Esophagus muscularis mucosa (tissue), 4 donors: ENCODE results near the gene ITGA5. TPM values are rescaled to one million over a fixed set of nuclear protein-coding genes. Genes with fewer than 3 reads are reported as not detected.

Experiments used
- DNase-seq: peaks from one replicate; pipeline ENCODE4 v3.0.0-alpha.2; 2017; ENCODE audit errors: extremely low spot score
- H3K27ac ChIP-seq, 4 donors: fragments of 200-600 bp; sonication (generic); replicated peaks in 1 of 4; 1 replicate in 3 of 4; 2 replicates in 1 of 4; pipeline ENCODE4 v1.5.1; 2016 to 2019; ENCODE audit warnings: mild to moderate bottlenecking in 1 of 4
- H3K27me3 ChIP-seq, 4 donors: fragments of 200-600 bp; sonication (generic); one replicate each; pipeline versions ENCODE4 v1.5.1 to v1.6.0; 2016 to 2019
- H3K36me3 ChIP-seq, 4 donors: fragments of 200-600 bp; sonication (generic); one replicate each; pipeline ENCODE4 v1.5.1; 2016 to 2019
- H3K4me1 ChIP-seq, 4 donors: fragments of 200-600 bp; sonication (generic); one replicate each; pipeline ENCODE4 v1.5.1; 2016 to 2019
- H3K4me3 ChIP-seq, 4 donors: fragments of 200-600 bp; sonication (generic); 1 replicate in 2 of 4; 2 replicates in 2 of 4; pipeline ENCODE4 v1.5.1; 2016 to 2019; ENCODE audit warnings: mild to moderate bottlenecking in 4 of 4, moderate library complexity in 1 of 4
- H3K9me3 ChIP-seq, 4 donors: fragments of 200-600 bp; sonication (generic); 1 replicate in 3 of 4; 2 replicates in 1 of 4; pipeline ENCODE4 v1.5.1; 2016 to 2019
- CTCF ChIP-seq, 3 experiments: fragments of 200-600 bp in 2 of 3; fragments of 450-650 bp in 1 of 3; sonication (generic) in 2 of 3; IDR thresholded peaks; one replicate each; pipeline ENCODE4 v1.5.1; 2017 to 2019; ENCODE audit warnings: antibody characterized with exemption in 3 of 3, mild to moderate bottlenecking in 2 of 3, moderate library complexity in 1 of 3
- EP300 ChIP-seq: sonication (generic); formaldehyde crosslinking; IDR thresholded peaks from one replicate; pipeline ENCODE4 v1.6.1; 2017; ENCODE audit warnings: antibody characterized with exemption
- POLR2A ChIP-seq: fragments of 450-650 bp; IDR thresholded peaks from one replicate; pipeline ENCODE4 v1.6.1; 2017; ENCODE audit warnings: antibody characterized with exemption, moderate library complexity, mild to moderate bottlenecking, low read depth
- POLR2AphosphoS5 ChIP-seq, 2 donors: sonication (generic); formaldehyde crosslinking; IDR thresholded peaks; one replicate each; pipeline ENCODE4 v1.6.1; 2017; ENCODE audit warnings: antibody characterized with exemption in 2 of 2
- WGBS: methylation state at CpG from one replicate; pipeline ENCODE4 v1.1.5; 2018; 5-methylcytosine and 5-hydroxymethylcytosine counted together
- intact Hi-C: fragments of 100-400 bp; cut with DNase I; formaldehyde crosslinking; loops from one replicate; pipeline ENCODE4 v1.15.1; 2023
- total RNA-seq, 4 donors: library from RNA; depleted of rRNA; stranded (reverse); fragments of >200 nt; gene quantifications; one replicate each; pipeline versions ENCODE4 v1.1.0 to v1.2.1, GENCODE V29; 2016

The ITGA5 gene
- total RNA-seq, 4 donors from 2014 or later: 264 to 785 (median 602) TPM

GRCh38 chr12:54428050-54429013 lies 9.3 kb upstream of the ITGA5 start:
- no peaks in the 10 kb centered on the region for H3K9me3 ChIP-seq

GRCh38 chr12:54427106-54427505 lies 8.0 kb upstream of the ITGA5 start:
- no peaks in the 10 kb centered on the region for H3K36me3 ChIP-seq
- intact Hi-C loops: no loop called here
- no peaks in the 10 kb centered on the region for H3K27me3 ChIP-seq
- DNase-seq: no peak
- TF ChIP-seq CTCF (IDR thresholded peaks at IDR 0.05): no peak
- H3K4me3 ChIP-seq: no peak overlapping the region
- H3K9me3 ChIP-seq: no peaks in the 10 kb centered on the region
- peaks cover 72 to 100% (median 100%) of the 10 kb centered on the region in 4 donors for H3K4me1 ChIP-seq
- H3K27ac ChIP-seq: peak overlapping the region; percentile 64 to 97 (median 94)
- 51% methylated on average over 3 of the region's 4 CpGs for WGBS

More at GRCh38 chr12:54428050-54429013, 9.3 kb upstream of the ITGA5 start:
- Histone ChIP-seq H3K4me1 (peaks cover 80 to 100% (median 100%) of the 10 kb centered on the region in 4 donors), H3K27me3 (no peaks in the 10 kb centered on the region), H3K4me3 (peak overlapping the region in 2 of 4 donors; percentile 3 to 18), H3K36me3 (no peaks in the 10 kb centered on the region), H3K27ac (peak overlapping the region; percentile 64 to 97 (median 94))
- intact Hi-C loops: no loop called here
- WGBS: 31% methylated on average over 13 of the region's 13 CpGs
- TF ChIP-seq CTCF (IDR thresholded peaks at IDR 0.05) (no peak), POLR2AphosphoS5 (IDR thresholded peaks at IDR 0.05) (peak in 1 of 2 donors; percentile 13), EP300 (no peak), POLR2A (no peak)
- DNase-seq: no peak

GRCh38 chr12:54426690-54427089 lies 7.6 kb upstream of the ITGA5 start:
- DNase-seq: no peak
- TF ChIP-seq POLR2A (no peak), POLR2AphosphoS5 (IDR thresholded peaks at IDR 0.05) (no peak), EP300 (no peak), CTCF (IDR thresholded peaks at IDR 0.05) (no peak)
- no peaks in the 10 kb centered on the region for H3K27me3 ChIP-seq
- peak overlapping the region in 3 of 4 donors; percentile 91 to 97 (median 96) for H3K27ac ChIP-seq
- no peak overlapping the region for H3K4me3 ChIP-seq
- 51% methylated on average over 3 of the region's 3 CpGs for WGBS
- H3K36me3 ChIP-seq: no peaks in the 10 kb centered on the region
- no peaks in the 10 kb centered on the region for H3K9me3 ChIP-seq
- intact Hi-C loops: no loop called here
- peaks cover 72 to 100% (median 100%) of the 10 kb centered on the region in 4 donors for H3K4me1 ChIP-seq

GRCh38 chr12:54425702-54426101 lies 6.6 kb upstream of the ITGA5 start:
- Histone ChIP-seq H3K9me3 (no peaks in the 10 kb centered on the region), H3K27ac (peak overlapping the region; percentile 25 to 97 (median 94)), H3K27me3 (no peaks in the 10 kb centered on the region), H3K4me3 (no peak overlapping the region), H3K36me3 (no peaks in the 10 kb centered on the region), H3K4me1 (peaks cover 74 to 100% (median 100%) of the 10 kb centered on the region in 4 donors)
- no peak for DNase-seq
- TF ChIP-seq POLR2AphosphoS5 (IDR thresholded peaks at IDR 0.05): no peak
- no peak for TF ChIP-seq EP300
- no peak for TF ChIP-seq POLR2A
- TF ChIP-seq CTCF (IDR thresholded peaks at IDR 0.05): no peak
- intact Hi-C loops: no loop called here
- WGBS: 55% methylated on average over 2 of the region's 2 CpGs
